GM18907 (cell line): ENCODE data around the gene CNKSR1.

Experiments
- ATAC-seq: cut with Tn5 transposase; IDR thresholded peaks from one replicate; pipeline ENCODE4 v1.9.1; 2021; ENCODE audit warnings: mild to moderate bottlenecking, moderate library complexity; ENCODE audit not compliant: unreplicated experiment

The CNKSR1 gene

GRCh38 chr1:26177182-26177684 lies at the start of gene CNKSR1:
TSS of gene CNKSR1 (plus strand) at chr1:26177491. CDS start at chr1:26177548, 57 bp downstream.
- ATAC-seq = no peak

GRCh38 chr1:26129778-26130177 lies 47.5 kb upstream of the CNKSR1 start:
- no peak for ATAC-seq

GRCh38 chr1:26130695-26131094 lies 46.6 kb upstream of the CNKSR1 start:
- ATAC-seq = no peak

GRCh38 chr1:26132128-26132833 lies 45.0 kb upstream of the CNKSR1 start:
- ATAC-seq = no peak

GRCh38 chr1:26132834-26133167 lies 44.5 kb upstream of the CNKSR1 start:
- no peak for ATAC-seq

GRCh38 chr1:26134466-26134865 lies 42.8 kb upstream of the CNKSR1 start:
- ATAC-seq = no peak

- no peak for ATAC-seq
Observed at GRCh38 chr1:26138974-26139558, 38.2 kb upstream of the CNKSR1 start.

- no peak for ATAC-seq
Observed at GRCh38 chr1:26142159-26142558, 35.1 kb upstream of the CNKSR1 start.

- ATAC-seq = no peak
Observed at GRCh38 chr1:26145041-26145959, 32.0 kb upstream of the CNKSR1 start.

GRCh38 chr1:26145960-26146294 lies 31.4 kb upstream of the CNKSR1 start:
- ATAC-seq = no peak

- ATAC-seq = no peak
Observed at GRCh38 chr1:26148887-26149286, 28.4 kb upstream of the CNKSR1 start.

- ATAC-seq = no peak
Observed at GRCh38 chr1:26153966-26154532, 23.2 kb upstream of the CNKSR1 start.

GRCh38 chr1:26154750-26155149 lies 22.5 kb upstream of the CNKSR1 start:
- no peak for ATAC-seq

GRCh38 chr1:26155370-26156284 lies 21.7 kb upstream of the CNKSR1 start:
- no peak for ATAC-seq

GRCh38 chr1:26156285-26157038 lies 20.8 kb upstream of the CNKSR1 start:
- ATAC-seq = no peak

- no peak for ATAC-seq
Observed at GRCh38 chr1:26158271-26158907, 18.9 kb upstream of the CNKSR1 start.

GRCh38 chr1:26158908-26159742 lies 18.2 kb upstream of the CNKSR1 start, which contains the start of gene FAM110D:
TSS of gene FAM110D (plus strand) at chr1:26159079. CDS start at chr1:26161292, 2,213 bp downstream.
- ATAC-seq = no peak

- ATAC-seq = no peak
Observed at GRCh38 chr1:26159743-26160039, 17.6 kb upstream of the CNKSR1 start.
